ENCODE data around the gene RNGTT. TPM values are rescaled to one million over a fixed set of nuclear protein-coding genes. Genes with fewer than 3 reads are reported as not detected.

The RNGTT gene
- total and polyA plus RNA-seq, 2 experiments from 2014 or later = 9.2 to 21.5 TPM

DNA sequence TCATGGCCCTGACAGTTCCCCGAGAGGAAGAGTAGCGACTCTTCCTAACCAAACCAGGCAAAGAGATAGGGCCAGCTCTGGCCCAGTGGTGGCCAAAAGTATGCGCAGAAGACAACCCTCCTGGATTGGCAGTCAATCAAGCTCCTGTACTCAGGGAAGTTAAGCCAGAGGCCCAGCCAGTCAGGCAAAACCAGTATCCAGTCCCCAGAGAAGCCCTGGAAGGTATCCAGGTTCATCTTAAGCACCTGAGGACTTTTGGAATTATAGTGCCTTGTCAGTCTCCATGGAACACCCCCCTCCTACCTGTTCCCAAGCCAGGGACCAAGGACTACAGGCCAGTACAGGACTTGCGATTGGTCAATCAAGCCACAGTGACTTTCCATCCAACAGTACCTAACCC lies 298.3 kb downstream of the RNGTT start:
- H3K4me2 ChIP-seq (ENCODE audit: unreplicated experiment) = no peak overlapping the region
- 100% methylated on average over 4 of the region's 4 CpGs for WGBS, 2 experiments (ENCODE audit: low coverage in 1 of 2, low lambda C conversion rate in 2 of 2, missing lambda C conversion rate in 2 of 2)
- 0 out of 2 replicates have a peak, but pooled peaks cover 2% of the 10 kb centered on the region for H4K20me1 ChIP-seq (ENCODE audit: insufficient read depth)
- H3K36me3 ChIP-seq (ENCODE audit: low read depth) = no peaks in the 10 kb centered on the region
- H3K4me3 ChIP-seq = no peak overlapping the region
- H3K27me3 ChIP-seq (replicated peaks; ENCODE audit: insufficient read depth) = no peaks in the 10 kb centered on the region
- no peaks in the 10 kb centered on the region for H3K79me2 ChIP-seq (ENCODE audit: insufficient read depth)
- H3K9me3 ChIP-seq (ENCODE audit: low read depth) = no peaks in the 10 kb centered on the region
- no peak overlapping the region for H3K9ac ChIP-seq
- no peaks in the 10 kb centered on the region for H3K4me1 ChIP-seq (ENCODE audit: insufficient read depth)
- H3K27ac ChIP-seq = no peak overlapping the region
- TF ChIP-seq EZH2phosphoT487 (IDR thresholded peaks at IDR 0.05; ENCODE audit: insufficient read depth, low read depth) (no peak), EZH2 (IDR thresholded peaks at IDR 0.05; ENCODE audit: insufficient read depth, poor library complexity, severe bottlenecking) (no peak)
- H3F3A ChIP-seq (ENCODE audit: insufficient read depth) = no peaks in the 10 kb centered on the region
- in situ Hi-C loops (cut with MboI) = no loop called here
- DNase-seq = no peak
- no peaks in the 10 kb centered on the region for H3K9me2 ChIP-seq (ENCODE audit: insufficient read depth)
- no peak overlapping the region for H2AFZ ChIP-seq

DNA sequence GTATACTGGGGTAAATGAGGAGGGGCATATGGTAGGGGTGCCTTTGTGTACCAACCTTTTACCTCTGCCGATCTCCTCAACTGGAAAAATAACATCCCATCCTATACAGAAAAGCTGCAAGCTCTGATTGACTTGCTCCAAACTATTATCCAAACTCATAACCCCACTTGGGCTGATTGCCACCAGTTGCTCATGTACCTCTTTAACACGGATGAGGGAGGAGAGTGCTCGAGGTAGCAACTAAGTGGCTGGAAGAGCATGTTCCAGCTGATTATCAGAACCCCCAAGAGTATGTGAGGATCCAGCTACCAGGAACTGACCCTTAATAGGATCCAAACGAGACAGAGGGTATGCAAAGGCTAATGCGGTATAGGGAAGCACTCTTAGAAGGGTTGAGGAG lies 299.6 kb downstream of the RNGTT start:
- Histone ChIP-seq H3K9me2 (ENCODE audit: insufficient read depth) (no peaks in the 10 kb centered on the region), H3K4me3 (no peak overlapping the region), H3F3A (ENCODE audit: insufficient read depth) (no peaks in the 10 kb centered on the region), H3K36me3 (ENCODE audit: low read depth) (no peaks in the 10 kb centered on the region), H2AFZ (no peak overlapping the region), H3K4me2 (ENCODE audit: unreplicated experiment) (no peak overlapping the region), H3K79me2 (ENCODE audit: insufficient read depth) (no peaks in the 10 kb centered on the region), H3K9ac (no peak overlapping the region), H3K27me3 (replicated peaks; ENCODE audit: insufficient read depth) (no peaks in the 10 kb centered on the region), H3K4me1 (ENCODE audit: insufficient read depth) (no peaks in the 10 kb centered on the region), H3K9me3 (ENCODE audit: low read depth) (no peaks in the 10 kb centered on the region), H4K20me1 (ENCODE audit: insufficient read depth) (0 out of 2 replicates have a peak, but pooled peaks cover 4% of the 10 kb centered on the region), H3K27ac (no peak overlapping the region)
- DNase-seq = no peak
- in situ Hi-C loops (cut with MboI) = no loop called here
- 96% methylated on average over 5 of the region's 5 CpGs for WGBS, 2 experiments (ENCODE audit: low coverage in 1 of 2, low lambda C conversion rate in 2 of 2, missing lambda C conversion rate in 2 of 2)
- TF ChIP-seq EZH2phosphoT487 (IDR thresholded peaks at IDR 0.05; ENCODE audit: insufficient read depth, low read depth) = no peak
- TF ChIP-seq EZH2 (IDR thresholded peaks at IDR 0.05; ENCODE audit: insufficient read depth, poor library complexity, severe bottlenecking) = no peak

DNA sequence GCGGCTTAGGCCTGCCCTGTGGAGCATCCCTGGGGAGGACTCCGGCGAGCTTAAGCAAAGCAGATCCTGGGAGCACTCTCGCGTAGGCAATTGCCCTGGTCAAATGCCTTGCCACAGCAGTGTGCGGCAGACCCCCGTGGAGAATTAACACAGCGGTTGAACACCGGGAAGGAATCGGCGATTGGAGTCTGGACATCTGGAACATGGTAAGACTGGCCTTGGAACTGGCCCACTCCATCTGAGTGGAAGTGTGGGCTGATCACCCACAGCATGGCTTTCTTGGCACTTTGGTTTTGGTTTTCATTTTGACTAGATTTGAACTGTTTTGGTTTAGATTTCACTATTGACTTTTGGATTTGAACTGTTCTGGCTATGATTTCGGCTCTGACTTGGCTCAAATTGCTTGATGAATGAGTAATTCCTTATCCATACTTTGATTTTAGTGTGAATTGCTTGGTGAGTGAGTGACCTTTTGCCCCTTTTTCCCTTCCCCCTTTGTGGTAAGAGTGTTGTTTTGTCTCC lies 300.7 kb downstream of the RNGTT start:
- Histone ChIP-seq H3K4me1 (ENCODE audit: insufficient read depth) (no peaks in the 10 kb centered on the region), H3K27me3 (replicated peaks; ENCODE audit: insufficient read depth) (no peaks in the 10 kb centered on the region), H4K20me1 (ENCODE audit: insufficient read depth) (0 out of 2 replicates have a peak, but pooled peaks cover 4% of the 10 kb centered on the region), H3K9ac (no peak overlapping the region), H3K36me3 (ENCODE audit: low read depth) (no peaks in the 10 kb centered on the region), H3K27ac (no peak overlapping the region), H3K79me2 (ENCODE audit: insufficient read depth) (no peaks in the 10 kb centered on the region), H3F3A (ENCODE audit: insufficient read depth) (no peaks in the 10 kb centered on the region), H3K4me3 (no peak overlapping the region), H3K9me3 (ENCODE audit: low read depth) (no peaks in the 10 kb centered on the region), H3K9me2 (ENCODE audit: insufficient read depth) (no peaks in the 10 kb centered on the region), H3K4me2 (ENCODE audit: unreplicated experiment) (no peak overlapping the region), H2AFZ (no peak overlapping the region)
- in situ Hi-C loops (cut with MboI) = no loop called here
- WGBS, 2 experiments (ENCODE audit: low coverage in 1 of 2, low lambda C conversion rate in 2 of 2, missing lambda C conversion rate in 2 of 2) = 98% methylated on average over 12 of the region's 12 CpGs
- DNase-seq = no peak
- no peak for TF ChIP-seq EZH2 (IDR thresholded peaks at IDR 0.05; ENCODE audit: insufficient read depth, poor library complexity, severe bottlenecking)
- no peak for TF ChIP-seq EZH2phosphoT487 (IDR thresholded peaks at IDR 0.05; ENCODE audit: insufficient read depth, low read depth)

DNA sequence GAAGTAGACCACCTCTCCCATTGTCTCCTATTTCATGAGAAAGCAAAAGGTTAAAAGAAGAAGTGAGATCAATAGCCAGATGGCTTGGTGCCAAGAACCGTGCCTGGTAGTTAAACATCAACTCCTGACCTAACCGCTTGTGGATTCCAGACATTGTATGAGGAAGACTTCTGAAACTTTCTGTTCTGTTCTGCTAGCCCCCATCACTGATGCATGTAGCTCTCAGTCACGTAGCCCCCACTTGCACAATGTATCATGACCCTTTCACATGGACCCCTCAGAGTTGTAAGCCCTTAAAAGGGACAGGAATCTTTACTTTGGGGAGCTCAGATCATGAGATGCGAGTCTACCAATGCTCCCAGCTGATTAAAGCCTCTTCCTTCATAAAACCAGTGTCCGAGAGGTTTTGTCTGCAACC lies 301.2 kb downstream of the RNGTT start:
- 77 to 81% methylated on average over 5 of the region's 5 CpGs for WGBS, 2 experiments (ENCODE audit: low coverage in 1 of 2, low lambda C conversion rate in 2 of 2, missing lambda C conversion rate in 2 of 2)

More for the DNA sequence above, 301.2 kb downstream of the RNGTT start:
- no peak overlapping the region for H3K4me2 ChIP-seq (ENCODE audit: unreplicated experiment)
- TF ChIP-seq EZH2 (IDR thresholded peaks at IDR 0.05; ENCODE audit: insufficient read depth, poor library complexity, severe bottlenecking) = no peak
- TF ChIP-seq EZH2phosphoT487 (IDR thresholded peaks at IDR 0.05; ENCODE audit: insufficient read depth, low read depth) = no peak
- H3K27me3 ChIP-seq (replicated peaks; ENCODE audit: insufficient read depth) = no peaks in the 10 kb centered on the region
- no peaks in the 10 kb centered on the region for H3K9me2 ChIP-seq (ENCODE audit: insufficient read depth)
- H2AFZ ChIP-seq = no peak overlapping the region
- H3K27ac ChIP-seq = no peak overlapping the region
- H3K36me3 ChIP-seq (ENCODE audit: low read depth) = no peaks in the 10 kb centered on the region
- H3F3A ChIP-seq (ENCODE audit: insufficient read depth) = no peaks in the 10 kb centered on the region
- no peaks in the 10 kb centered on the region for H3K4me1 ChIP-seq (ENCODE audit: insufficient read depth)
- no peak overlapping the region for H3K4me3 ChIP-seq
- DNase-seq = no peak
- in situ Hi-C loops (cut with MboI) = no loop called here
- H3K79me2 ChIP-seq (ENCODE audit: insufficient read depth) = no peaks in the 10 kb centered on the region
- H4K20me1 ChIP-seq (ENCODE audit: insufficient read depth) = 0 out of 2 replicates have a peak, but pooled peaks cover 4% of the 10 kb centered on the region
- no peak overlapping the region for H3K9ac ChIP-seq
- no peaks in the 10 kb centered on the region for H3K9me3 ChIP-seq (ENCODE audit: low read depth)
